GM19467 (cell line): ENCODE data around the gene PTPN23.
"Not testable (repeated sequence)": the region's sequence is repeated elsewhere in the genome, so short reads cannot be mapped to it uniquely, and the experiment has no call there.

Experiments
- ATAC-seq: cut with Tn5 transposase; IDR thresholded peaks from one replicate; pipeline ENCODE4 v1.9.1; 2021; ENCODE audit warnings: mild to moderate bottlenecking, moderate library complexity; ENCODE audit not compliant: unreplicated experiment

The PTPN23 gene

GRCh38 chr3:47434849-47435248 is 54.0 kb downstream of the PTPN23 start:
- ATAC-seq = no peak

DNA sequence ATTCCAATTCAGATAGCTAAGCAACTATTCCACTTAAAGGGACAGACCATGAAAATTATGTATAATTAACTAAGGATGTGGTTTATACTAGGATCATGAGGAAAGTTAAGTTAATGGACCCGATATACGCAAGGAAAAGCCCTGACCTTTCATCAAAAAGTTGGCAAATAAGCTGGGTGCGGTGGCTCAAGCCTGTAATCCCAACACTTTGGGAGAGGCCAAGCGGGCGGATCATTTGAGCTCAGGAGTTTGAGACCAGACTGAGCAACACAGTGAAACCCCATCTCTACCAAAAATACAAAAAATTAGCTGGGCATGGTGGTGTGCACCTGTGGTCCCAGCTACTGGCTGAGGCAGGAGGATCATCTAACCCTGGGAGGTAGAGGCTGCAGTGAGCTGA is 55.4 kb downstream of the PTPN23 start:
- no peak for ATAC-seq

DNA sequence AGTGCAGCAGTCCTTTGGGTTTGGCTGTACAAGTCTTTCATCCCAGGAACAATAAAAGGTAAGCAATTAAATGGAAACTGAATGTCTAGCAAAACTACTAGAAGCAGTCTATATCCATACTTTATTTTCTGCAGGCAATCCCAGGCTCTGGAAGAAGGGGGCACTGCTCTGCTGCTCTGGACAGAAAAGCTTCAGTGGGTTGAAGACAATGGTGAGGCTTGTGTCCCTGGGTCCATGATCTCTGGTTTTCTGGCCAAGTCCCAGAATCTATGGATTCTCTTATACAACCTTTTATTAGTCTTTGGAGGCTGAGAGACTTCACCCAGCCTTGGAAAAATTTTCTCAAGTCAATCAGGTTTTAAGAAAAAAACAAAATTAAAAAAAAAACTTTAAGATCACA is 59.3 kb downstream of the PTPN23 start:
- no peak for ATAC-seq

- no peak for ATAC-seq
Measured at GRCh38 chr3:47441796-47442551, 61.2 kb downstream of the PTPN23 start.

GRCh38 chr3:47443611-47443995 is 62.8 kb downstream of the PTPN23 start:
- no peak for ATAC-seq

DNA sequence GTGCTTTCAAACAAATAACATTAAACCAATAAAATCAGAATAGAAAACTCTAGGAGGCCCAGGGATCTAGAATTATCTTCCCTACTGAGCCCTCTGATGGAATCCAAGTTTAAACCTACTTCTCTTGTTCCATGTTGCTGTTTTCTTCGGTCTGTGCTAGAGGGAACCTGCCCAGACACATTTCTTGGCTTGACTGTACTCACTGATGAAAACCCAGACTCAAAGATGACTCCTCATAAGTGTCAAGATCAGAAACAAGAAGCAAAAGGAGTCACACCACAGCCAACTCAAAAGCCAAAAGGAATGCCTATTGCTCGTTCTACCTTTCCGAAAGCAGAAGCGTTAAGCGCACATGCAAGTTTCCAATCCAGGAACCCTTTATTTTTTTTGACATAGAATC is 63.3 kb downstream of the PTPN23 start:
- ATAC-seq = no peak

DNA sequence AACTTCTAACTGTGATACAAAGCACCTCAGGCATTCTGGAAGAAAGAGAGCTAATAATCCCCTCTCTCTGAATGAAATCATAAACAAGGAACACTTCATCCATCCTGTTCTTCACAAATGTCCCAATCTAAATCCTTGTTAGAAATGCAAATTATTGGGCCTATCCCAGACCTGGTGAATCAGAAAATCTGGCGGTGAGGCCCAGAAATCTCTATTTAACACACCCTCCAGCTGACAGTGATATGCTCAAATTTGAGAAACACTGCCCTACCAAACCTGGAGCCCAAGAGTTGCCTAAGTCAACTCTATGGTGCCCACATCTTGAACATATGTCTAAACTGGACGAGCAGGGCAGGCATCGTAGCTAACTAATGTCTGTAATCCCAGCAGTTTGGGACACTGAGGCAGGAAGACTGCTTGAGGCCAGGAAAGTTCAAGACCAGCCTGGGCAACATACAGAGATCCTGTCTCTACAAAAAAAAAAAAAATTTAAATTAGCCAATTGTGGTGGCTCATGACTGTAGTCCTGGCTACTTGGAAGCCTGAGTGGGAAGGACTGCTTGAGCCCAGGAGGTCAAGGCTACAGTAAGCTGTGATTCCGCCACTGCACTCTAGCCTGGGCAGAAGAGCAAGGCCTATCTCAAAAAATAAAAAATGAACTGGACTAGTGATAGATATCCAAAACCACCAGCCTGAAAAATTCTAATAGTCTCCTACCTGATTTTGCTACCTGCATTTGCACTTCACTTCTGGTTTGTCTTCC is 71.8 kb downstream of the PTPN23 start:
- ATAC-seq = no peak

GRCh38 chr3:47455806-47456452 is 75.1 kb downstream of the PTPN23 start:
- ATAC-seq = no peak

DNA sequence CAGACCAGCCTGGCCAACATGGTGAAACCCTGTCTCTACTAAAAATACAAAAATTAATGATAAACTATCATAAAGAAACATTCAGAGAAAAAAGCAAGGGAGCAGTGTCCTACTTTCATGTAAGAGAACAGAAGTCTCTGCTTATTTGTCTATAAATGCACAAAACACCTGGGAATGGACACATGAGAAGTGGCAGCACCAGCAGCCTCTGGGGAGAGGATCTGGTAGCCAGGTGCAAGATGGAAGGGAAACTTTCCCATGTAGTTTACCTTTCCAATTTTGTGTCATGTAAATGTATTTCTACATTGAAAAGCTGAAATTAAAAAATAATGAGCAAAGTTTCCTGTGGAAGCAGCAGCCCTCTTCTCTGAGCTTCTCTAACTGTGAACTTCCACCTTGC is 76.2 kb downstream of the PTPN23 start:
- no peak for ATAC-seq

DNA sequence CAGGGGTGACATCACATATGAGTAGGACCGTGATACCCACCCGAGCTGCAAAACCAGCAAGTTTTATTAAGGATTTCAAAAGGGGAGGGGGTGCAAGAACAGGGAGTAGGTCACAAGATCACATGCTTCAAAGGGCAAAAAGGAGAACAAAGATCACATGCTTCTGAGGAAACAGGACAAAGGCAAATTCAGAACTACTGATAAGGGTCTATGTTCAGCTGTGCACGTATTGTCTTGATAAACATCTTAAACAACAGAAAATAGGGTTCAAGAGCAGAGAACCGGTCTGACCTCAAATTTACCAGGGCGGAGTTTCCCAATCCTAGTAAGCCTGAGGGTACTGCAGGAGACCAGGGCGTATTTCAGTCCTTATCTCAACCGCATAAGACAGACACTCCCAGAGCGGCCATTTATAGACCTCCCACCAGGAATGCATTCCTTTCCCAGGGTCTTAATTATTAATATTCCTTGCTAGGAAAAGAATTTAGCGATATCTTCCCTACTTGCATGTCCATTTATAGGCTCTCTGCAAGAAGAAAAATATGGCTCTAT is 78.8 kb downstream of the PTPN23 start:
- not testable (repeated sequence) for ATAC-seq
